ENCODE measurements around the gene UVRAG.
"Not testable (repeated sequence)": the region's sequence is repeated elsewhere in the genome, so short reads cannot be mapped to it uniquely, and the experiment has no call there.

The UVRAG gene

DNA sequence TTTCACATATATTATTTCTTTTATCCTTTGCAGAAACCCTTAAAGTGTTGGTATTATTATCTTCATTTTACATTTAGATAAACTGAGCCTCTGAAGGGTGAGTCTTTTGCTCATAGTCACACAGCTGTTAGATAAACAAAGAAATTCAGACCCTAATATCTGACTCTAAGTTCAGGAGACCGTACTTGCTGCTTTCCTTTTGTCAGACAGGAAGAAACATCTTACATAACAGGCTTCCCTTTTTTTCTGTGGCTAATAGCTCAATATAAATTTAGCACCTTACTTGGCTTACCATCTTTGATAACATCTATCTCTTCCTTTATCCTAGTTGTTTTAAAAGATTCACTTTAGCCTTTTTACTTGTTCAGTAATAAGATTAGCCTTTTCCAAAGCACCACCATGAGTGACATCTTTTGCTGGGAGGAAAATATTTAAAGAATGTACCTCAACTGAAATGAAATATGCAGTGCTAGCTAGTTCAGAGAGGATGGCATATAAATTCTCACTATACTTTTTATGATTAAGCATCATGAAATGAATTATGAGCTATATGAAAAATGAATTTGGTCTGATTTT lies 262.7 kb downstream of the UVRAG start:
- no peaks in the 10 kb centered on the region for H3F3A ChIP-seq (ENCODE audit: insufficient read depth)
- H3K9me3 ChIP-seq (ENCODE audit: insufficient read depth, low read length): no peaks in the 10 kb centered on the region
- no peaks in the 10 kb centered on the region for H3K9me2 ChIP-seq (replicated peaks; ENCODE audit: insufficient read depth, low read length)
- H3K4me3 ChIP-seq (ENCODE audit: insufficient read depth, low read length, poor library complexity, severe bottlenecking): no peak overlapping the region
- no peak for TF ChIP-seq EZH2phosphoT487 (conservative IDR thresholded peaks at IDR 0.05; ENCODE audit: low read length)
- TF ChIP-seq, protein P1, sequence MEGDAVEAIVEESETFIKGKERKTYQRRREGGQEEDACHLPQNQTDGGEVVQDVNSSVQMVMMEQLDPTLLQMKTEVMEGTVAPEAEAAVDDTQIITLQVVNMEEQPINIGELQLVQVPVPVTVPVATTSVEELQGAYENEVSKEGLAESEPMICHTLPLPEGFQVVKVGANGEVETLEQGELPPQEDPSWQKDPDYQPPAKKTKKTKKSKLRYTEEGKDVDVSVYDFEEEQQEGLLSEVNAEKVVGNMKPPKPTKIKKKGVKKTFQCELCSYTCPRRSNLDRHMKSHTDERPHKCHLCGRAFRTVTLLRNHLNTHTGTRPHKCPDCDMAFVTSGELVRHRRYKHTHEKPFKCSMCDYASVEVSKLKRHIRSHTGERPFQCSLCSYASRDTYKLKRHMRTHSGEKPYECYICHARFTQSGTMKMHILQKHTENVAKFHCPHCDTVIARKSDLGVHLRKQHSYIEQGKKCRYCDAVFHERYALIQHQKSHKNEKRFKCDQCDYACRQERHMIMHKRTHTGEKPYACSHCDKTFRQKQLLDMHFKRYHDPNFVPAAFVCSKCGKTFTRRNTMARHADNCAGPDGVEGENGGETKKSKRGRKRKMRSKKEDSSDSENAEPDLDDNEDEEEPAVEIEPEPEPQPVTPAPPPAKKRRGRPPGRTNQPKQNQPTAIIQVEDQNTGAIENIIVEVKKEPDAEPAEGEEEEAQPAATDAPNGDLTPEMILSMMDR (IDR thresholded peaks at IDR 0.05; ENCODE audit: insufficient read depth, low read length, poor library complexity, severe bottlenecking): no peak
- H2AFZ ChIP-seq (ENCODE audit: low read depth, low read length, severe bottlenecking): no peak overlapping the region
- H3K27me3 ChIP-seq (ENCODE audit: low read length): no peaks in the 10 kb centered on the region
- H3K9ac ChIP-seq (ENCODE audit: low read length): no peak overlapping the region
- no peaks in the 10 kb centered on the region for H4K20me1 ChIP-seq (ENCODE audit: low read depth, low read length)
- H3K79me2 ChIP-seq (ENCODE audit: insufficient read depth, low read length): no peaks in the 10 kb centered on the region
- no peak overlapping the region for H3K4me2 ChIP-seq (ENCODE audit: low read depth, low read length, poor library complexity, severe bottlenecking)
- H3K27ac ChIP-seq (ENCODE audit: low read depth, low read length): no peak overlapping the region
- 0 out of 2 replicates have a peak, but pooled peaks cover 7% of the 10 kb centered on the region for H3K36me3 ChIP-seq (ENCODE audit: low read length)

- H3K36me3 ChIP-seq (ENCODE audit: low read length); H3K9me2 ChIP-seq (replicated peaks; ENCODE audit: insufficient read depth, low read length); H3K79me2 ChIP-seq (ENCODE audit: insufficient read depth, low read length); H3K9me3 ChIP-seq (ENCODE audit: insufficient read depth, low read length); H4K20me1 ChIP-seq (ENCODE audit: low read depth, low read length); H3K4me2 ChIP-seq (ENCODE audit: low read depth, low read length, poor library complexity, severe bottlenecking); H2AFZ ChIP-seq (ENCODE audit: low read depth, low read length, severe bottlenecking); H3K27me3 ChIP-seq (ENCODE audit: low read length); H3F3A ChIP-seq (ENCODE audit: insufficient read depth); H3K27ac ChIP-seq (ENCODE audit: low read depth, low read length); H3K4me3 ChIP-seq (ENCODE audit: insufficient read depth, low read length, poor library complexity, severe bottlenecking); H3K9ac ChIP-seq (ENCODE audit: low read length): not testable (repeated sequence)
These were observed 266.1 kb downstream of the UVRAG start for GRCh38 chr11:76081084-76081483.

- no peak for TF ChIP-seq EZH2phosphoT487 (conservative IDR thresholded peaks at IDR 0.05; ENCODE audit: low read length)
- TF ChIP-seq, protein P1 (IDR thresholded peaks at IDR 0.05; ENCODE audit: insufficient read depth, low read length, poor library complexity, severe bottlenecking): no peak
- H3K27ac ChIP-seq (ENCODE audit: low read depth, low read length): no peak overlapping the region
- no peaks in the 10 kb centered on the region for H3K36me3 ChIP-seq (ENCODE audit: low read length)
- H3K4me3 ChIP-seq (ENCODE audit: insufficient read depth, low read length, poor library complexity, severe bottlenecking): no peak overlapping the region
- no peak overlapping the region for H3K4me2 ChIP-seq (ENCODE audit: low read depth, low read length, poor library complexity, severe bottlenecking)
- H4K20me1 ChIP-seq (ENCODE audit: low read depth, low read length): no peaks in the 10 kb centered on the region
- no peaks in the 10 kb centered on the region for H3F3A ChIP-seq (ENCODE audit: insufficient read depth)
- no peak overlapping the region for H3K9ac ChIP-seq (ENCODE audit: low read length)
- H3K79me2 ChIP-seq (ENCODE audit: insufficient read depth, low read length): no peaks in the 10 kb centered on the region
- no peaks in the 10 kb centered on the region for H3K27me3 ChIP-seq (ENCODE audit: low read length)
- H3K9me3 ChIP-seq (ENCODE audit: insufficient read depth, low read length): no peaks in the 10 kb centered on the region
- H2AFZ ChIP-seq (ENCODE audit: low read depth, low read length, severe bottlenecking): no peak overlapping the region
- H3K9me2 ChIP-seq (replicated peaks; ENCODE audit: insufficient read depth, low read length): no peaks in the 10 kb centered on the region
These were observed 268.8 kb downstream of the UVRAG start for GRCh38 chr11:76083563-76084451.

- Histone ChIP-seq H3K9ac (ENCODE audit: low read length) (no peak overlapping the region), H3F3A (ENCODE audit: insufficient read depth) (no peaks in the 10 kb centered on the region), H3K4me2 (ENCODE audit: low read depth, low read length, poor library complexity, severe bottlenecking) (no peak overlapping the region), H3K9me3 (ENCODE audit: insufficient read depth, low read length) (no peaks in the 10 kb centered on the region), H3K36me3 (ENCODE audit: low read length) (no peaks in the 10 kb centered on the region; the same call in 1 of the 2 replicates), H2AFZ (ENCODE audit: low read depth, low read length, severe bottlenecking) (no peak overlapping the region), H3K27ac (ENCODE audit: low read depth, low read length) (no peak overlapping the region), H4K20me1 (ENCODE audit: low read depth, low read length) (no peaks in the 10 kb centered on the region), H3K4me3 (ENCODE audit: insufficient read depth, low read length, poor library complexity, severe bottlenecking) (no peak overlapping the region), H3K9me2 (replicated peaks; ENCODE audit: insufficient read depth, low read length) (no peaks in the 10 kb centered on the region), H3K79me2 (ENCODE audit: insufficient read depth, low read length) (no peaks in the 10 kb centered on the region), H3K27me3 (ENCODE audit: low read length) (no peaks in the 10 kb centered on the region)
- TF ChIP-seq, protein P1 (IDR thresholded peaks at IDR 0.05; ENCODE audit: insufficient read depth, low read length, poor library complexity, severe bottlenecking): no peak
- no peak for TF ChIP-seq EZH2phosphoT487 (conservative IDR thresholded peaks at IDR 0.05; ENCODE audit: low read length)
These were observed 270.3 kb downstream of the UVRAG start for GRCh38 chr11:76085270-76085669.
